Measurements from ENCODE around the gene CTU2.
"Not testable (repeated sequence)": the region's sequence is repeated elsewhere in the genome, so short reads cannot be mapped to it uniquely, and the experiment has no call there.

CTU2 gene

GRCh38 chr16:88706229-88706964 lies at the start of gene CTU2, which contains the start of gene RNF166:
TSS of gene CTU2 (plus strand) at chr16:88706503. CDS start at chr16:88706531, 28 bp downstream.
TSS of gene RNF166 (minus strand) at chr16:88706408. CDS start at chr16:88706325, 83 bp downstream.
- no peak for DNase-seq

- DNase-seq: no peak
These were observed 48.9 kb upstream of the CTU2 start for GRCh38 chr16:88657371-88657770.

- no peak for DNase-seq
These were observed 47.6 kb upstream of the CTU2 start for GRCh38 chr16:88658714-88659113.

GRCh38 chr16:88659160-88659559 lies 47.1 kb upstream of the CTU2 start:
- DNase-seq: no peak

GRCh38 chr16:88661468-88661867 lies 44.8 kb upstream of the CTU2 start:
- DNase-seq: no peak

GRCh38 chr16:88662222-88662842 lies 44.0 kb upstream of the CTU2 start:
- no peak for DNase-seq

GRCh38 chr16:88662843-88663606 lies 43.3 kb upstream of the CTU2 start, which contains the start of gene MVD:
TSS of gene MVD (minus strand) at chr16:88663091. CDS start at chr16:88663080, 11 bp downstream.
- peak; percentile 72 for DNase-seq

GRCh38 chr16:88665148-88665547 lies 41.2 kb upstream of the CTU2 start:
- DNase-seq: no peak

GRCh38 chr16:88665570-88665969 lies 40.7 kb upstream of the CTU2 start:
- no peak for DNase-seq

GRCh38 chr16:88667461-88667860 lies 38.8 kb upstream of the CTU2 start:
- DNase-seq: no peak

- not testable (repeated sequence) for DNase-seq
These were observed 36.8 kb upstream of the CTU2 start for GRCh38 chr16:88669493-88669892.

GRCh38 chr16:88669980-88670379 lies 36.3 kb upstream of the CTU2 start:
- no peak for DNase-seq

GRCh38 chr16:88671806-88672205 lies 34.5 kb upstream of the CTU2 start:
- no peak for DNase-seq

GRCh38 chr16:88672776-88673175 lies 33.5 kb upstream of the CTU2 start:
- DNase-seq: no peak

GRCh38 chr16:88673716-88674379 lies 32.5 kb upstream of the CTU2 start:
- no peak for DNase-seq

GRCh38 chr16:88676502-88677242 lies 29.6 kb upstream of the CTU2 start:
- no peak for DNase-seq

GRCh38 chr16:88677721-88678120 lies 28.6 kb upstream of the CTU2 start:
- DNase-seq: no peak

- DNase-seq: no peak
These were observed 27.9 kb upstream of the CTU2 start for GRCh38 chr16:88678224-88678979.

- DNase-seq: no peak
These were observed 25.7 kb upstream of the CTU2 start for GRCh38 chr16:88680554-88681083.

- DNase-seq: no peak
These were observed 25.1 kb upstream of the CTU2 start for GRCh38 chr16:88681084-88681680.
